ENCODE results near the gene STAT5B.
A peak's percentile ranks its signal among the peaks of the same experiment; 100 is the strongest.

The STAT5B gene

GRCh38 chr17:42169351-42169750 is 106.8 kb downstream of the STAT5B start:
- DNase-seq, result no peak

GRCh38 chr17:42167807-42168206 is 108.4 kb downstream of the STAT5B start:
- DNase-seq, result no peak

- no peak for DNase-seq
These were observed 109.9 kb downstream of the STAT5B start for GRCh38 chr17:42166196-42166763.

GRCh38 chr17:42165751-42166150 is 110.4 kb downstream of the STAT5B start:
- no peak for DNase-seq

- no peak for DNase-seq
These were observed 112.3 kb downstream of the STAT5B start for GRCh38 chr17:42163696-42164407.

GRCh38 chr17:42163113-42163512 is 113.1 kb downstream of the STAT5B start:
- DNase-seq, result peak; percentile 67

GRCh38 chr17:42160531-42160910 is 115.7 kb downstream of the STAT5B start:
- DNase-seq, result no peak

GRCh38 chr17:42159796-42160530 is 116.2 kb downstream of the STAT5B start:
- no peak for DNase-seq

GRCh38 chr17:42155614-42156045 is 120.6 kb downstream of the STAT5B start:
- no peak for DNase-seq

GRCh38 chr17:42153919-42154742 is 122.1 kb downstream of the STAT5B start:
- peak; percentile 48 for DNase-seq

Measured in NCI-H82 (cell line).